Adipocyte (in vitro differentiated cells): ENCODE measurements around the gene FNBP1L.
"Not testable (repeated sequence)": the region's sequence is repeated elsewhere in the genome, so short reads cannot be mapped to it uniquely, and the experiment has no call there.

Experiments
- DNase-seq: peaks from one replicate; pipeline ENCODE4 v3.0.0-alpha.2; 2015; ENCODE audit warnings: low read depth
- H3K27me3 ChIP-seq: replicated peaks from 2 replicates; pipeline ENCODE4 v1.7.0; 2013; ENCODE audit warnings: mild to moderate bottlenecking, low read length, moderate library complexity; ENCODE audit not compliant: control insufficient read depth, insufficient read depth
- H3K36me3 ChIP-seq: 2 replicates; pipeline ENCODE4 v1.7.0; 2013; ENCODE audit warnings: low read length, mild to moderate bottlenecking, moderate library complexity; ENCODE audit not compliant: control insufficient read depth, insufficient read depth, severe bottlenecking
- H3K4me1 ChIP-seq: 2 replicates; pipeline ENCODE4 v1.7.0; 2013; ENCODE audit warnings: mild to moderate bottlenecking, low read length, moderate library complexity; ENCODE audit not compliant: control insufficient read depth, insufficient read depth
- H3K4me3 ChIP-seq: 2 replicates; pipeline ENCODE4 v1.7.0; 2013; ENCODE audit warnings: mild to moderate bottlenecking, low read length, moderate library complexity
- H3K9ac ChIP-seq: 2 replicates; pipeline ENCODE4 v1.7.0; 2013; ENCODE audit warnings: mild to moderate bottlenecking, low read length, moderate library complexity
- H3K9me3 ChIP-seq: 2 replicates; pipeline ENCODE4 v1.7.0; 2013; ENCODE audit warnings: mild to moderate bottlenecking, low read length, moderate library complexity; ENCODE audit not compliant: control insufficient read depth

FNBP1L gene

DNA sequence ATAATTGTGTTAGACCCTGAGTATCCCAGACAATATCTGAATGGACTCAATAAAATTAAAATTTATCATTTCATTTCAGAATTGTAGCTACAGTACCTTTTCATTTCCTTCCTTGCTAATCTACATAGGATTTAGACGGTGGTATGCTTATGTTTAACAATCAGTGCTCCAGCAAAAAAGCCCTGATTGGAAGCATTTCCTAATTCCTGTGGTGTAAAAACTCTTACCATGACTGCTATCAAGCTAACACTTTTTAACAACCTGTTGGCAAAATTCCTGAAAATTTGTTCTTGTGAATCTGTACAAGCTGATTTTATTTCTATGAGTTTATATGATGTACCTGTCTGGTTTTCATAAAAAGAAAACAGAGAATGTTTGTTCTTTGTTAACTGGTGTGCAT is 5.2 kb upstream of the FNBP1L start:
- H3K27me3 ChIP-seq = no peaks in the 10 kb centered on the region
- H3K9ac ChIP-seq = no peak overlapping the region
- H3K4me3 ChIP-seq = peak overlapping the region; percentile 39
- H3K36me3 ChIP-seq = no peaks in the 10 kb centered on the region
- no peaks in the 10 kb centered on the region for H3K9me3 ChIP-seq
- H3K4me1 ChIP-seq = peaks cover 6% of the 10 kb centered on the region
- no peak for DNase-seq

DNA sequence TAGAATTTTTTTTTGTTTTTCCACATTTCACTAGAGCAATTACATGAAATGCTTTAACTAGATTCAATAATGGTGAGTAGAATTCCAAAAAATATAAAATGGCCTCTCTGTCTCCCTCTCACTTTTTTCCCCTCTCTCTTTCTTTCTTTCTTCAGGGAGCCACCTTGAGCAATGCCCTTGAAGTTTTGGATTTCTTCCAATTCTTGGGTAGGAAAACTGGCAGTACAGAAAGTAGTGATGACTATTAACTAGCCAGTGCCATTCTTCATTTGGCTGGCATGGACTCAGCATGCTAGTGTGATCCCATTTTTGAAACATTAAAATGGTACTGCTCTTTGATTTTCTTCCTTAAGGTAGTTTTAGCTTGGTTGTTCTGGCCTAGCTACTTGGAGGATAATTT is 4.5 kb upstream of the FNBP1L start:
- H3K4me3 ChIP-seq = no peak overlapping the region
- peaks cover 6% of the 10 kb centered on the region for H3K4me1 ChIP-seq
- H3K9ac ChIP-seq = no peak overlapping the region
- no peaks in the 10 kb centered on the region for H3K36me3 ChIP-seq
- H3K9me3 ChIP-seq = no peaks in the 10 kb centered on the region
- H3K27me3 ChIP-seq = no peaks in the 10 kb centered on the region
- no peak for DNase-seq

DNA sequence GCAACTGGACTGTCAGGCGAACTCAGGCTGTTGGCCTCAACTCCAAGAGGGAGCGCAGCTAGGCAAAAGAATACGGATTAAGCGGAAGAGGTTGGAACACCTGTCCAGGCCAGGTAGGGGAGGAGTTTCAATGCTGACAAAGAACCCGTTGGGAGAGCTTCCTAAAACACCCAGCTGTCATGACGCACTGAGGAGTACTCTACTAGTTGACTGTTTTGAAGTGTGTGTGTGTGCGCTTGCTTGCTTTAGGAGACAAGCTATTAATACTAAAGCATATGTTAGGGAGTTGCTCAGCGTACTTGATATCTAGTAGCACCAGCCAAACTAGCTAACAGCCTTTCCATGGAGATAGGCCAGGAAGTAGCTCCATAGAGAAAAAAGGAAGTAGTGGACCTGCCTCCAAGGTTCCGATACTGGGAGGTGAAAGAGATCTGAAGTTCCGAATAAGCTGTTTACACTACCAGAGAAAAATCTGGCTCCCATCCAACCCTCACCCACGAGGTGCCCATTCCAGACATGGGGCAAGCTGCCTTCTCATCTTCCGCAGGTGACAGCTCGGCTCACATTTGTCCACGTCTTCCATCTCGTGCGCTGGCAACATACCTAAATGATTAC is 974 bp upstream of the FNBP1L start:
- Histone ChIP-seq H3K9me3 (no peaks in the 10 kb centered on the region), H3K4me3 (no peak overlapping the region), H3K36me3 (no peaks in the 10 kb centered on the region), H3K9ac (no peak overlapping the region), H3K27me3 (no peaks in the 10 kb centered on the region), H3K4me1 (peaks cover 14% of the 10 kb centered on the region)
- peak; percentile 25 for DNase-seq

DNA sequence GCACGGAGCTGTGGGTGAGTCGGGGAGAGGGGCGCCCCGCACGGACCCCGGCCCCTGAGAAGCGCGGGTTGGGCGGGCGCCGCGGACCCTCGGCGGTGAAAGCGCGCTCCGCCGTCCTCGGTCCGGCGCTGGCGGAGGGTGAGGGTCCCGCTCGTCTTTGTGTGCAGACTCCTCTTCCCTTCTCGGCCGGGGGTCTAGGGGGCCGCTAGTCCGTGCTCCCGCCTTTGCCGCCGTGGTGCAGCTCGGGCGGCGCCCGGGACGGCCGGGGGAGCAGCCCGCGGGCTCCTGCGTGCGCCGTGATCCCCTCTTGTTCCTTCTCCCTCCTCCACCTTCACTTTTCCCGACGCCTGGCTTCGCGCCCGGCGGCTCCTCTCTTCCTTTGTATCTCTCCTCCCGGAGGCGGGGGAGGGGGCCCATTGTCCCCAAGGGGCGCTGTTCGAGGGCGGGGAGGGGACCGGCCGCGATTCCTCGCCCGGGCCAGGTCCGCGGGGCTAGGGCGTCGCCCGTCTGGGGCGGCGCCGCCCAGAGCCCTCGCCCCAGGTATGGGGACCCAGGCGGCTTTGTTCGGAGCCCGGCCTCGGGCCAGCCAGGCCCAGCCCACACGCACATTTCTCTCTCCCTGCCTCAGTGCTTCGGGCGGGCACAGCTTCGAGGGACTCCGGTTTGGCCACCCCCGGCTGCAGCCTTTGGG is 519 bp downstream of the FNBP1L start:
- Histone ChIP-seq H3K36me3 (no peaks in the 10 kb centered on the region), H3K9me3 (no peaks in the 10 kb centered on the region), H3K9ac (peak overlapping the region; percentile 87), H3K4me3 (peak overlapping the region; percentile 85), H3K27me3 (no peaks in the 10 kb centered on the region), H3K4me1 (peaks cover 8% of the 10 kb centered on the region)
- DNase-seq = peak; percentile 69

DNA sequence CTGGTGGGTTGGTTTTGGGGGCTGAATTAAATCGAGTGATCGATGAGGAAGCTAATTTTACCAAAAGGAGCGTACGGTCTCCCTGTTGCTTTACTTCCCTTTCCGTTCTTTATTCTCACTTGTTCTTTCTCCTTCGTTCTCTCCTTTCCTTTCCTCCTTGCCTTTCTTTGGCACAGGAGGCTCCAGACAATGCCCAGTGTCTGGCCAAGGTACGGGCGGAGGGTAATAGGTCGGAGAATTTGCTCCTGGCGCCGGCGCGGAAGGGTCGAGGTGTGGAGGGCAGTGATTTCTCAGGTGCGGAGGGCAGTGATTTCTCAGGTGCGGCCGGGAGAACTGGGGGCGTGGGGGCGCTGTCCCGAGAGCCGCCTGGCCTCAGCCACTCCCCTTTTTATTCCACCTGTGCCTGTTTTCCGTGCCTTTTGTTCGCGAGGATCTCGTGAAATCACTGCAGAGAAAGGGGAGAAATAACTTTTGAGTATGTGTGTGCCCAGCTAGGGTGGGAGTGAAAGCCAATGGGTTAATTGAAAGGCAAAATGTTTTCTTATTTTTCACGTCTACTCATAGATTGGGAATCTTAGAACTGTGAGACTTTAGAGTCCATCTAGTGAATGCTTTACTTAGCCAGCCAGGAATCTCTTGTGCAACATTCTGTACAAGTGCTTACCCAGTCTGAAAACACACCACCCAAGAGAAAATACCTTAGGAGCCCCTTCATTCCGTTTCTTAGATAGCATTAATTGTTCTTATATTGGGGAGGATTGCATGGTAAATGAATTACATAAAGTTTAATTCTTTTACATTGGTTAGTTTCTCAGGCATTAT is 1.3 kb downstream of the FNBP1L start:
- peaks cover 8% of the 10 kb centered on the region for H3K4me1 ChIP-seq
- H3K4me3 ChIP-seq = peak overlapping the region; percentile 85
- H3K27me3 ChIP-seq = no peaks in the 10 kb centered on the region
- H3K9me3 ChIP-seq = no peaks in the 10 kb centered on the region
- peak overlapping the region; percentile 87 for H3K9ac ChIP-seq
- H3K36me3 ChIP-seq = no peaks in the 10 kb centered on the region
- peak; percentile 74 for DNase-seq

DNA sequence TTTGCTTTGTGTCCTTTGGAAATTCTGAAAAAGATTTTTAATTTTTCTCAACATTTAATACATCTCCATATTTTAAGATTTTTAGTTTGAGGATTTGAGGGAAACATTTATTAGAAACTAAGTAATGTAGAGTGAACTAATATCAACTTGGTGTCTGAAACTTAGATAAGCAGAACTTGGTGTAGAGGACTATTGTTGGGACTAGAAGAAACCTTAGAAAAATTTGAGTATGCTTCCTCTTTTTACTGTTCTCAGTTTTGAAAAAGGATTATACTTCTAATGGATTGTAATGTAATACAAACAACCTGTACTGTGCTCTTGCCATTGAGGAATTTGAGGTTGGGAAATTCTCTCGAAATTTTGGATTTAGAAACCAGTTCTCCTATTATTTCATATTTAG is 2.4 kb downstream of the FNBP1L start:
- Histone ChIP-seq H3K36me3 (no peaks in the 10 kb centered on the region), H3K27me3 (no peaks in the 10 kb centered on the region), H3K4me3 (no peak overlapping the region), H3K9me3 (no peaks in the 10 kb centered on the region), H3K4me1 (peaks cover 8% of the 10 kb centered on the region), H3K9ac (no peak overlapping the region)
- peak; percentile 25 for DNase-seq

DNA sequence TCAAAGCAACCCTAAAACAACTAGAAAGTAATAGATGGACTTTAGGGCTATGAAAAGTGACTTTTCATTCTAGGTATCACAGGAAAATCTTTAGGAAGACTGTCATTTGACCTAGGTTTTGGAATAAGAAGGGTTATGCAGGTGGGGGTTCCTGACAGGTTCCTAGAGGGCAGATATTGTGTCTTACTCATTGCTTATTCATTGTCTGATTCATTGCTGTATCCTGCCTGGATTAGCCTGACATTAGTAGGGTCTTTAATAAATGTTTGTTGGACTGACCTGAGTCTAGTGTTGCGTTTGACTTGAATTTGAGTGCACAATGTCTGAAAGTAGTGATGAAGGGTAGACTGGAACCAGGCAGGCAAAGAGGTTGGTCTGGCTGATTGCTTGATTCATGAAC is 6.0 kb downstream of the FNBP1L start:
- peaks cover 8% of the 10 kb centered on the region for H3K4me1 ChIP-seq
- H3K9me3 ChIP-seq = no peaks in the 10 kb centered on the region
- H3K27me3 ChIP-seq = no peaks in the 10 kb centered on the region
- no peaks in the 10 kb centered on the region for H3K36me3 ChIP-seq
- H3K4me3 ChIP-seq = no peak overlapping the region
- DNase-seq = no peak
- no peak overlapping the region for H3K9ac ChIP-seq

DNA sequence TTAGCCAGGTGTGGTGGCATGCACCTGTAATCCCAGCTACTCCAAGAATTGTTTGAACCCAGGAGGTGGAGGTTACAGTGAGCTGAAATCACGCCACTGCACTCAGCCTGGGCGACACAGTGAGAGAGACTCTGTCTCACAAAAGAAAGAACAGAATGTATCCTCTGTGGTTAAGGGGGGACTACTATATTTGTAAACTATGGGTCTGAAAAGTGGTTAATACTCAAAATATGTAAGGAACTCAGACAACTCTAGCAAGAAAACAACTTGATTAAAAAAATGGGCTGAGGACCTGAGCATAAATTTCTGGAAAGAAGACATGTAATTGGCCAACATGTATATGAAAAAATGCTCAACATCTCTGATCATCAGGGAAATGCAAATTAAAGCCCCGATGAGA is 11.2 kb downstream of the FNBP1L start:
- peak; percentile 14 for DNase-seq
- Histone ChIP-seq H3K27me3 (no peaks in the 10 kb centered on the region), H3K4me3 (no peak overlapping the region), H3K9ac (no peak overlapping the region), H3K9me3 (peaks cover 5% of the 10 kb centered on the region), H3K36me3 (no peaks in the 10 kb centered on the region), H3K4me1 (no peaks in the 10 kb centered on the region)

DNA sequence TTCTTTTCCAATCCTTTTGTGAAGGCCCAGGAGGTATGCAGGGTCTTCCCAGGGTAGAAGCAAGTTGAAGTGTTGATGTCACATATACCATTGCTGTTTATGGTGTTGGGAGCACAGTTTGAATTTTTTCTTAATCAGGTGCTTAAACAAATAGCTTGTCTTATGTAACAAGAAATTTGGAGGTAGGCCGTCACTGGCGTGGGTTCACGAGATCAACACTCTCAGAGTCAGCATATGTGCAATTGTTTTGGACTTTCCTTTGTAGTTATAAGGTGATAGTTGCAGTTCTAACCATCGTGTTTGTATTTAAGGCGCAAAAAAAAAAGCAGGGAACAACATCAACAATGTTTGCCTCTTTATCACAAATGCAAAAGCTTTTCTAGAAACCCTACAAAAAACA is 13.3 kb downstream of the FNBP1L start:
- Histone ChIP-seq H3K9ac (no peak overlapping the region), H3K4me3 (no peak overlapping the region), H3K36me3 (no peaks in the 10 kb centered on the region), H3K4me1 (no peaks in the 10 kb centered on the region), H3K9me3 (peaks cover 7% of the 10 kb centered on the region), H3K27me3 (no peaks in the 10 kb centered on the region)
- DNase-seq = no peak

DNA sequence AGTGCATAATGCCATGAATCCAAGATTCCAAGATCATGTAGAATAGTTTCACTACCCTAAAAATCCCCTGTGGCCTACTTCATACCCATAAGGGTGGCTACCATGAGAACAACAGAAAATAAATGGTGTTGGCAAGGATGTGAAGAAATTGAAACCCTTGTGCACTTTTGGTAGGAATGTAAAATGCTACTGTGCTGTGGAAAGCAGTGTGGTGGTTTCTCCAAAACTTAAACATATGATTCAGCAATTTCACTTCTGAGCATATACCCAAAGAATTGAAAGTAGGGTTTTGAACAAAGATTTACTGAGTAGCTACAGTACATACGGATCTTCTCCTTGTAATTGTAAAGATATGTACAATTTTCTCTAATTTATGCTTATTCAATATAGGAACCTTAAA is 16.0 kb downstream of the FNBP1L start:
- Histone ChIP-seq H3K9ac (no peak overlapping the region), H3K4me1 (no peaks in the 10 kb centered on the region), H3K27me3 (no peaks in the 10 kb centered on the region), H3K9me3 (peaks cover 7% of the 10 kb centered on the region), H3K36me3 (no peaks in the 10 kb centered on the region), H3K4me3 (no peak overlapping the region)
- DNase-seq = no peak

DNA sequence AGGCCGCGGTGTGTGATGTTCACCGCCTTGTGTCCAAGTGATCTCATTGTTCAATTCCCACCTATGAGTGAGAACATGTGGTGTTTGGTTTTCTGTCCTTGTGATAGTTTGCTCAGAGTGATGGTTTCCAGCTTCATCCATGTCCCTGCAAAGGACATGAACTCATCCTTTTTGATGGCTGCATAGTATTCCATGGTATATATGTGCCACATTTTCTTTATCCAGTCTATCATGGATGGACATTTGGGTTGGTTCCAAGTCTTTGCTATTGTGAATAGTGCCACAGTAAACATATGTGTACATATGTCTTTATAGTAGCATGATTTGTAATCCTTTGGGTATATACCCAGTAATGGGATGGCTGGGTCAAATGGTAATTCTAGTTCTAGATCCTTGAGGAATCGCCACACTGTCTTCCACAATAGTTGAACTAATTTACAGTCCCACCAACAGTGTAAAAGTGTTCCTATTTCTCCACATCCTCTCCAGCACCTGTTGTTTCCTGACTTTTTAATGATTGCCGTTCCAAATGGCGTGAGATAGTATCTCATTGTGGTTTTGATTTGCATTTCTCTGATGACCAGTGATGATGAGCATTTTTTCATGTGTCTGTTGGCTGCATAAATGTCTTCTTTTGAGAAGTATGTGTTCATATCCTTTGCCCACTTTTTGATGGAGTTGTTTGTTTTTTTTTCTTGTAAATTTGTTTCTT is 17.6 kb downstream of the FNBP1L start:
- H3K4me1 ChIP-seq, H3K27me3 ChIP-seq, H3K4me3 ChIP-seq, H3K36me3 ChIP-seq, H3K9ac ChIP-seq, DNase-seq, H3K9me3 ChIP-seq: not testable (repeated sequence)
